Glomerular endothelial cell (primary cell): Measurements from ENCODE around the gene CDADC1. TPM values are rescaled to one million over a fixed set of nuclear protein-coding genes. Genes with fewer than 3 reads are reported as not detected.

Source experiments
- total RNA-seq: library from RNA; depleted of rRNA; stranded (reverse); fragments of >200 nt; gene quantifications from 2 replicates; pipeline ENCODE4 v1.2.3, GENCODE V29; 2015

CDADC1 gene
- total RNA-seq, 1 donor from 2014 or later: 5.7 TPM

Other genes starting within 250 kb of the CDADC1 start
- not detected in 2 replicates for gene MLNR, start 27.6 kb upstream of the CDADC1 start, total RNA-seq
- 4.1 and 6.3 TPM in 2 replicates for gene CAB39L, start 196.1 kb downstream of the CDADC1 start, total RNA-seq
- 2.8 and 3.9 TPM in 2 replicates for gene SETDB2, start 196.3 kb downstream of the CDADC1 start, total RNA-seq
- gene PHF11, start 248.0 kb downstream of the CDADC1 start, total RNA-seq: 31.3 and 44.7 TPM in 2 replicates